Hepatocyte (in vitro differentiated cells): ENCODE results near the gene SGO2.

ENCODE experiments used
- CTCF ChIP-seq: fragments of 200-600 bp; sonication (generic); IDR thresholded peaks from 2 replicates; pipeline ENCODE4 v1.5.1; 2016; ENCODE audit warnings: antibody characterized with exemption, mild to moderate bottlenecking; ENCODE audit not compliant: poor library complexity
- EZH2 ChIP-seq: fragments of 200-600 bp; sonication (generic); IDR thresholded peaks from 2 replicates; pipeline ENCODE4 v1.6.1; 2016; ENCODE audit warnings: antibody characterized with exemption, mild to moderate bottlenecking, borderline replicate concordance
- EZH2phosphoT487 ChIP-seq: fragments of 200-600 bp; sonication (generic); IDR thresholded peaks from one replicate; pipeline ENCODE4 v1.6.1; 2018; ENCODE audit warnings: antibody characterized with exemption, mild to moderate bottlenecking, low read depth, moderate library complexity; ENCODE audit not compliant: unreplicated experiment, severe bottlenecking

GRCh38 chr2:200608341-200609027, 82.5 kb downstream of the SGO2 start:
- TF ChIP-seq CTCF (no peak), EZH2 (no peak), EZH2phosphoT487 (no peak)
